Parathyroid adenoma (tissue), 2 donors: ENCODE measurements around the gene BIVM.
A peak's percentile ranks its signal among the peaks of the same experiment; 100 is the strongest.

Source experiments
- H2AFZ ChIP-seq: fragments of 300-600 bp; sonication (generic); one replicate; pipeline ENCODE4 v1.7.0; 2017; ENCODE audit warnings: antibody characterized with exemption, mild to moderate bottlenecking
- H3K27ac ChIP-seq: fragments of 300-600 bp; sonication (generic); one replicate; pipeline ENCODE4 v1.7.0; 2017
- H3K27me3 ChIP-seq: fragments of 300-600 bp; sonication (generic); one replicate; pipeline ENCODE4 v1.7.0; 2017; ENCODE audit warnings: low read length; ENCODE audit not compliant: control insufficient read depth, insufficient read depth
- H3K36me3 ChIP-seq: fragments of 300-600 bp; sonication (generic); one replicate; pipeline ENCODE4 v1.7.0; 2017; ENCODE audit warnings: low read length; ENCODE audit not compliant: control insufficient read depth, insufficient read depth
- H3K4me1 ChIP-seq: fragments of 300-600 bp; sonication (generic); one replicate; pipeline ENCODE4 v1.7.0; 2017; ENCODE audit warnings: control low read depth
- H3K4me2 ChIP-seq: fragments of 300-600 bp; sonication (generic); one replicate; pipeline ENCODE4 v1.7.0; 2017; ENCODE audit warnings: low read length
- H3K4me3 ChIP-seq: fragments of 300-600 bp; sonication (generic); one replicate; pipeline ENCODE4 v1.7.0; 2017; ENCODE audit warnings: low read depth, low read length
- H3K79me2 ChIP-seq: fragments of 300-600 bp; sonication (generic); one replicate; pipeline ENCODE4 v1.7.0; 2017; ENCODE audit warnings: control low read depth
- H3K9ac ChIP-seq: fragments of 300-600 bp; sonication (generic); one replicate; pipeline ENCODE4 v1.7.0; 2017; ENCODE audit warnings: mild to moderate bottlenecking
- H3K9me3 ChIP-seq: fragments of 300-600 bp; sonication (generic); one replicate; pipeline ENCODE4 v1.7.0; 2017; ENCODE audit warnings: low read length; ENCODE audit not compliant: control insufficient read depth
- TF ChIP-seq, protein P1 (sequence below): fragments of 300-600 bp; sonication (generic); IDR thresholded peaks from one replicate; pipeline ENCODE4 v1.7.0; 2017; ENCODE audit warnings: antibody characterized with exemption, mild to moderate bottlenecking
- donor health status: primary hyperparathyroidism.

The BIVM gene, protein sequence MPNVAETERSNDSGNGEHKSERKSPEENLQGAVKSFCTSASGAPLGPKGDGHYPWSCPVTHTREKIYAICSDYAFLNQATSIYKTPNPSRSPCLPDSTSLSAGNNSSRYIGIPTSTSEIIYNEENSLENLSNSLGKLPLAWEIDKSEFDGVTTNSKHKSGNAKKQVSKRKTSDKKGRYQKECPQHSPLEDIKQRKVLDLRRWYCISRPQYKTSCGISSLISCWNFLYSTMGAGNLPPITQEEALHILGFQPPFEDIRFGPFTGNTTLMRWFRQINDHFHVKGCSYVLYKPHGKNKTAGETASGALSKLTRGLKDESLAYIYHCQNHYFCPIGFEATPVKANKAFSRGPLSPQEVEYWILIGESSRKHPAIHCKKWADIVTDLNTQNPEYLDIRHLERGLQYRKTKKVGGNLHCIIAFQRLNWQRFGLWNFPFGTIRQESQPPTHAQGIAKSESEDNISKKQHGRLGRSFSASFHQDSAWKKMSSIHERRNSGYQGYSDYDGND

DNA sequence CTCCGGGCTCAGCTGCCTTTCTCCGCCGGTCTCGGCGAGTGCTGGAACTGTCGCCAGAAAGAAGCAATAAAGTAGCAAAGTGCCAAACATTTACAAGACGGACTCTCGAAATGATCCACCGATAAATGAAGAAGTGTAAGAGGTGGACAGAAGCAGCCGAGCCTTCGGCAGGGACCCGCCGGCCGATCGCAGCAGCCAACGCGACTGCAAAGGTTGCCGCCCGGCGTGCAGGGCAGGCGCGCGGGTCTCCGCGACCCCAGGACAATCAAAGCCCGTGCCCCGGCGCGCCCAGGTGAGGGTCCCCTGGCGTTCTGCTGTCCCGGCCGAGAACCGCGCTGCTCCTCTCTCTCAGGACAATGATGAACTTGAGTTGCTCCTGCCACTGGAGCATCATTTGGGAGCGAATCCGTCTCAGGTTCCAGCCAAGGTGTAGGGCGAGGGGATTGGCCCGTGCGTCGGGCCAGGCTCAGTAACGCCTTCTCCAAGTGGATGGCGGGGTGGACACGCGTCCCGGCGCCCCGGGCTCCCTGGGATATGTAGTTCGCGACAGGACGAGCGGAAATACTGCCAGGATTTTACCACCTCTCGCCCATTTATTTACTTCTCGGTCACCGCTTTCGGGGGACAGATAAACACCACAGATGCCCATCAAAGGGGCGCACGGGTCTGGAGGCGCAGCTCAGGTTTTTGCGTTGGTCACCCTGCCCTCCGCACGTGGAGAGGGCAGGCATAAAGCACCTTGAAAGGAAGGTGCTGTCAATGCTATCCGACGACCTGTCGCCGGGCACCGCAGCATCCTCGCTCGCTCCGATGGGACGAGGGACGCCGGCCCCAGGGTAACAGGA, at the start of gene BIVM, which contains the start of gene POGLUT2:
Gene BIVM (plus strand): TSS at position 539 of the 845 bp plus-strand sequence. CDS start 8,149 bp downstream, outside the sequence.
Gene POGLUT2 (minus strand): TSS at position 396 of the 845 bp plus-strand sequence. CDS start 306 bp downstream, at position 90.
- Histone ChIP-seq H3K4me2 (peak within 1 kb of the TSS; percentile 90), H3K79me2 (peaks cover 2% of the 10 kb centered on the region), H3K27me3 (no peaks in the 10 kb centered on the region), H2AFZ (peak within 1 kb of the TSS; percentile 89), H3K4me1 (no peaks in the 10 kb centered on the region), H3K9me3 (no peaks in the 10 kb centered on the region), H3K27ac (peak within 1 kb of the TSS; percentile 57), H3K4me3 (peak within 1 kb of the TSS; percentile 81), H3K36me3 (no peaks in the 10 kb centered on the region), H3K9ac (no peak within 1 kb of the TSS)
- TF ChIP-seq, protein P1, sequence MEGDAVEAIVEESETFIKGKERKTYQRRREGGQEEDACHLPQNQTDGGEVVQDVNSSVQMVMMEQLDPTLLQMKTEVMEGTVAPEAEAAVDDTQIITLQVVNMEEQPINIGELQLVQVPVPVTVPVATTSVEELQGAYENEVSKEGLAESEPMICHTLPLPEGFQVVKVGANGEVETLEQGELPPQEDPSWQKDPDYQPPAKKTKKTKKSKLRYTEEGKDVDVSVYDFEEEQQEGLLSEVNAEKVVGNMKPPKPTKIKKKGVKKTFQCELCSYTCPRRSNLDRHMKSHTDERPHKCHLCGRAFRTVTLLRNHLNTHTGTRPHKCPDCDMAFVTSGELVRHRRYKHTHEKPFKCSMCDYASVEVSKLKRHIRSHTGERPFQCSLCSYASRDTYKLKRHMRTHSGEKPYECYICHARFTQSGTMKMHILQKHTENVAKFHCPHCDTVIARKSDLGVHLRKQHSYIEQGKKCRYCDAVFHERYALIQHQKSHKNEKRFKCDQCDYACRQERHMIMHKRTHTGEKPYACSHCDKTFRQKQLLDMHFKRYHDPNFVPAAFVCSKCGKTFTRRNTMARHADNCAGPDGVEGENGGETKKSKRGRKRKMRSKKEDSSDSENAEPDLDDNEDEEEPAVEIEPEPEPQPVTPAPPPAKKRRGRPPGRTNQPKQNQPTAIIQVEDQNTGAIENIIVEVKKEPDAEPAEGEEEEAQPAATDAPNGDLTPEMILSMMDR = no peak

DNA sequence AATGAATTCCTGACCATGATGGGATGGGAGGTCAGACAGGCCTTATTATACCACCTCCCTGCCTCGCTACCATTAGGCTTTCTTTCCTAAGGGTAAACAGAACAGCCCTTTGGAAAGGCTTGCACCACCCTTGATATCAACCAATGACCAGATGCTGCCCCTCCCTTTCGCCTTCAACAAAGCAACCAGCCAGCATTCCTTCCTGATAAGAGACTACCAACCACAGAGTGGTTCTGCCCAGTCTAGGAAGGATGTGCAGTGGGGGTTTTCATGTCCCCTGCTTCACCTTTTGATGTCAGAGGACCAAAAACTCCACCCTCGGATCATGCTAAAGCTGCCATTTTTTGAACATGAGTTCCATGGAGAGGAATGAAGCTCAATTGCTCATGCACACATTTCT, 47.0 kb upstream of the BIVM start:
- no peaks in the 10 kb centered on the region for H3K27me3 ChIP-seq
- no peak overlapping the region for H3K9ac ChIP-seq
- no peak overlapping the region for H3K4me3 ChIP-seq
- H3K4me1 ChIP-seq = no peaks in the 10 kb centered on the region
- H3K79me2 ChIP-seq = no peaks in the 10 kb centered on the region
- no peak overlapping the region for H3K4me2 ChIP-seq
- no peak overlapping the region for H3K27ac ChIP-seq
- no peaks in the 10 kb centered on the region for H3K9me3 ChIP-seq
- TF ChIP-seq, protein P1 = no peak
- no peaks in the 10 kb centered on the region for H3K36me3 ChIP-seq
- no peak overlapping the region for H2AFZ ChIP-seq

DNA sequence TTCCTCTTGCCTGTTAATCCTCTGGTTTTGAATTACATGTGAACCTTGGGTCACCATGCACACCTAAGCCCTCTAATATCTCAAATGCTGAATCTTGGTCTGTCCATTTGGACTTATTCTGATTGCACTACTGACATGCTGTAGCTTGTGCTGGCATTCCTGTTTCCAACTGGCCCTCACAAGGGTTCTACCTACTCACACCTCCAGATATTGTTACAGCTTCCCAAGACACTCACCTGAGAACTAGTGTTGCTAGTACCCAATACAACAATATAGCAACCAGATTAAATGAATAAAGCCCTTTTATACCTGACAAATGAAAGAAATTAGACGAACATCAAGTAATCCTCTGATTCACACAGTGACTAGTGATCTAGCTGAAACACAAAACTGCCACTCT, 41.9 kb upstream of the BIVM start:
- no peaks in the 10 kb centered on the region for H3K9me3 ChIP-seq
- H3K4me2 ChIP-seq = no peak overlapping the region
- H2AFZ ChIP-seq = no peak overlapping the region
- TF ChIP-seq, protein P1 = no peak
- no peak overlapping the region for H3K9ac ChIP-seq
- no peak overlapping the region for H3K4me3 ChIP-seq
- H3K36me3 ChIP-seq = no peaks in the 10 kb centered on the region
- no peak overlapping the region for H3K27ac ChIP-seq
- no peaks in the 10 kb centered on the region for H3K79me2 ChIP-seq
- H3K27me3 ChIP-seq = no peaks in the 10 kb centered on the region
- no peaks in the 10 kb centered on the region for H3K4me1 ChIP-seq

DNA sequence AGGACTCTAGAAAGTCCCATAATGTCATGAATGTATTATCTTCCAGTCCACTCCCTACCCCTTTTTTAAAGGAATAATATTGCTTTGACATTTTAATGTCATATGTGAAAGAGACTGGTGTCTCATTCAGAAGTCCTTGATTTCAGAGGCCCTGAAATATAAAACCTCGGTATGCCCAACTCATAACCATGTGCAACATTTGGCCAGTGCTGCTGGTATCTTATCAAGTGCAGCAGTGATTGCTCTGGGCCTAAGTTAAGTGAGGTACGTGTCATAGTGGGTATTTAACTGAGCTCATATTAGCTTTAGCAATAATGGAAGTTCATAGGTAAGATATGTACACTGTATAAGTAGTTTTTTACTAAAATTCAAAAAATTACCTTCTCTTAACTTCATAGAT, 40.1 kb upstream of the BIVM start:
- TF ChIP-seq, protein P1 = no peak
- no peaks in the 10 kb centered on the region for H3K27me3 ChIP-seq
- H3K4me2 ChIP-seq = no peak overlapping the region
- no peak overlapping the region for H3K27ac ChIP-seq
- no peak overlapping the region for H3K4me3 ChIP-seq
- H3K36me3 ChIP-seq = no peaks in the 10 kb centered on the region
- H3K79me2 ChIP-seq = no peaks in the 10 kb centered on the region
- no peak overlapping the region for H2AFZ ChIP-seq
- H3K9me3 ChIP-seq = no peaks in the 10 kb centered on the region
- H3K9ac ChIP-seq = no peak overlapping the region
- H3K4me1 ChIP-seq = no peaks in the 10 kb centered on the region
